Smooth muscle cell (in vitro differentiated cells): ENCODE measurements around the gene SLC9A8. TPM values are rescaled to one million over a fixed set of nuclear protein-coding genes. Genes with fewer than 3 reads are reported as not detected.

Experiments
- DNase-seq: peaks from one replicate; lab custom pipeline; 2025; ENCODE audit not compliant: unreplicated experiment; lab: John Stamatoyannopoulos, UW
- H2AFZ ChIP-seq: fragments of 200-600 bp; sonication (generic); 2 replicates; pipeline ENCODE4 v1.6.0; 2016; ENCODE audit warnings: antibody characterized with exemption, low read depth, mild to moderate bottlenecking
- H3F3A ChIP-seq: fragments of 200-600 bp; sonication (generic); 2 replicates; pipeline ENCODE4 v1.6.0; 2017; ENCODE audit warnings: antibody characterized with exemption, low read depth
- H3K27ac ChIP-seq: fragments of 200-600 bp; sonication (generic); 2 replicates; pipeline ENCODE4 v1.5.1; 2016; ENCODE audit warnings: low read depth, mild to moderate bottlenecking
- H3K27me3 ChIP-seq: fragments of 200-600 bp; sonication (generic); 2 replicates; pipeline ENCODE4 v1.6.1; 2016; ENCODE audit warnings: low read depth, mild to moderate bottlenecking
- H3K36me3 ChIP-seq: fragments of 200-600 bp; sonication (generic); 2 replicates; pipeline ENCODE4 v1.5.1; 2016; ENCODE audit warnings: low read depth
- H3K4me1 ChIP-seq: fragments of 200-600 bp; sonication (generic); 2 replicates; pipeline ENCODE4 v1.5.1; 2016; ENCODE audit warnings: low read depth
- H3K4me2 ChIP-seq: fragments of 200-600 bp; sonication (generic); 2 replicates; pipeline ENCODE4 v1.6.0; 2016; ENCODE audit warnings: mild to moderate bottlenecking
- H3K4me3 ChIP-seq: fragments of 200-600 bp; sonication (generic); 2 replicates; pipeline ENCODE4 v1.5.1; 2016; ENCODE audit warnings: mild to moderate bottlenecking
- H3K79me2 ChIP-seq: fragments of 200-600 bp; sonication (generic); 2 replicates; pipeline ENCODE4 v1.6.0; 2016; ENCODE audit warnings: low read depth, mild to moderate bottlenecking
- H3K9ac ChIP-seq: fragments of 200-600 bp; sonication (generic); 2 replicates; pipeline ENCODE4 v1.6.0; 2016; ENCODE audit warnings: low read depth
- H3K9me3 ChIP-seq: fragments of 200-600 bp; sonication (generic); replicated peaks from 2 replicates; pipeline ENCODE4 v1.5.1; 2016; ENCODE audit warnings: low read depth
- H4K20me1 ChIP-seq: fragments of 200-600 bp; sonication (generic); 2 replicates; pipeline ENCODE4 v1.6.0; 2016; ENCODE audit warnings: low read depth
- CTCF ChIP-seq: fragments of 200-600 bp; sonication (generic); IDR thresholded peaks from 2 replicates; pipeline ENCODE4 v1.5.1; 2017; ENCODE audit warnings: borderline replicate concordance, mild to moderate bottlenecking, antibody characterized with exemption; ENCODE audit not compliant: insufficient read depth, poor library complexity, severe bottlenecking
- WGBS: methylation state at CpG from one replicate; pipeline ENCODE4 v1.1.7; 2016; ENCODE audit warnings: low lambda C conversion rate; 5-methylcytosine and 5-hydroxymethylcytosine counted together
- polyA plus RNA-seq: library from polyadenylated mRNA; unstranded; fragments of >200 nt; fragmentation: Nextera tagmentation; extraction: Ambion mirVana; gene quantifications from 2 replicates; pipeline ENCODE4 v1.2.1, GENCODE V29; 2016
- total RNA-seq: library from RNA; depleted of rRNA; stranded (reverse); fragments of >200 nt; gene quantifications from 2 replicates; pipeline ENCODE4 v1.2.3, GENCODE V29; 2014

The SLC9A8 gene
- total and polyA plus RNA-seq, 2 experiments from 2014 or later = 2.2 to 4.5 TPM

- no peaks in the 10 kb centered on the region for H3K9me3 ChIP-seq
- 78% methylated on average over 2 of the region's 2 CpGs for WGBS
- H3K4me1 ChIP-seq = peaks cover 5% of the 10 kb centered on the region
- H3K36me3 ChIP-seq = no peaks in the 10 kb centered on the region
- H3K27ac ChIP-seq = peak overlapping the region; percentile 92
- no peak overlapping the region for H3K4me2 ChIP-seq
- no peak for TF ChIP-seq CTCF
- H3K27me3 ChIP-seq = no peaks in the 10 kb centered on the region
- no peak overlapping the region for H2AFZ ChIP-seq
- H3K79me2 ChIP-seq = no peaks in the 10 kb centered on the region
- DNase-seq = no peak
- H3K4me3 ChIP-seq = no peak overlapping the region
- peaks cover 5% of the 10 kb centered on the region for H3F3A ChIP-seq
- H4K20me1 ChIP-seq = no peaks in the 10 kb centered on the region
- no peak overlapping the region for H3K9ac ChIP-seq
Measured at GRCh38 chr20:49791165-49791564, 21.5 kb upstream of the SLC9A8 start.

GRCh38 chr20:49792006-49792405 is 20.6 kb upstream of the SLC9A8 start:
- Histone ChIP-seq H3K79me2 (no peaks in the 10 kb centered on the region), H3K4me1 (peaks cover 5% of the 10 kb centered on the region), H3K27ac (no peak overlapping the region), H3K4me2 (no peak overlapping the region), H3K27me3 (no peaks in the 10 kb centered on the region), H3F3A (peaks cover 5% of the 10 kb centered on the region), H3K36me3 (no peaks in the 10 kb centered on the region), H3K9ac (no peak overlapping the region), H3K9me3 (no peaks in the 10 kb centered on the region), H4K20me1 (no peaks in the 10 kb centered on the region), H3K4me3 (no peak overlapping the region), H2AFZ (no peak overlapping the region)
- no peak for TF ChIP-seq CTCF
- 94% methylated on average over 1 of the region's 1 CpG for WGBS
- DNase-seq = no peak

- no peaks in the 10 kb centered on the region for H3K27me3 ChIP-seq
- DNase-seq = no peak
- no peak for TF ChIP-seq CTCF
- no peaks in the 10 kb centered on the region for H4K20me1 ChIP-seq
- H3K4me1 ChIP-seq = peaks cover 5% of the 10 kb centered on the region
- H3K27ac ChIP-seq = no peak overlapping the region
- no peaks in the 10 kb centered on the region for H3K36me3 ChIP-seq
- no peaks in the 10 kb centered on the region for H3K9me3 ChIP-seq
- 85% methylated on average over 3 of the region's 3 CpGs for WGBS
- H3K4me2 ChIP-seq = no peak overlapping the region
- H3F3A ChIP-seq = peaks cover 5% of the 10 kb centered on the region
- H3K79me2 ChIP-seq = no peaks in the 10 kb centered on the region
- no peak overlapping the region for H3K4me3 ChIP-seq
- no peak overlapping the region for H3K9ac ChIP-seq
- no peak overlapping the region for H2AFZ ChIP-seq
Measured at GRCh38 chr20:49792611-49793010, 20.0 kb upstream of the SLC9A8 start.

GRCh38 chr20:49794336-49795134 is 18.1 kb upstream of the SLC9A8 start:
- WGBS = 90% methylated on average over 10 of the region's 10 CpGs
- no peaks in the 10 kb centered on the region for H3K27me3 ChIP-seq

More at GRCh38 chr20:49794336-49795134, 18.1 kb upstream of the SLC9A8 start:
- no peak overlapping the region for H3K4me3 ChIP-seq
- H3K9ac ChIP-seq = no peak overlapping the region
- no peak overlapping the region for H3K4me2 ChIP-seq
- H3K4me1 ChIP-seq = peaks cover 5% of the 10 kb centered on the region
- H3K36me3 ChIP-seq = no peaks in the 10 kb centered on the region
- H3F3A ChIP-seq = peaks cover 5% of the 10 kb centered on the region
- no peaks in the 10 kb centered on the region for H3K79me2 ChIP-seq
- H3K27ac ChIP-seq = no peak overlapping the region
- no peak for DNase-seq
- no peak overlapping the region for H2AFZ ChIP-seq
- no peak for TF ChIP-seq CTCF
- H4K20me1 ChIP-seq = no peaks in the 10 kb centered on the region
- H3K9me3 ChIP-seq = no peaks in the 10 kb centered on the region
